ENCODE results near the gene METTL9. TPM values are rescaled to one million over a fixed set of nuclear protein-coding genes. Genes with fewer than 3 reads are reported as not detected.

Gene METTL9
- polyA plus RNA-seq, 1 experiment = 46.3 TPM

DNA sequence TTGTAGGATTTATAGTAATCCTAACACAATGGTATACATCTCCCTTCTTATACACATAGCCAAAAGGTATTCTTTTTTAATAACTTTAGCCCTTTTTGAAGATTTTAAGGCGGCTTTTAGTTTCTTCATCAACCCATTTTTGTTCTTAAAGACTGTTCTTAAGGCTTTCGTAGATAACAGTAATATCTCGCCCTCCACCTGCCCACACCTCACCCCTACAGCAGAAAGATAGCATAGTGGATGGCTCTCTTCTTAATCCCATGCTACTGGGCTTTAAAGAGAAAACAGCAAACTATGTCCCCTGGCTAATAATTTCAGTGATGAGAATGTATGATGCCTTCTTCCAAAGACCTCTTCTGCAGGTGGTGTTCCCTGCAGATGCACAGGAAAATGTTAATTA, 44.4 kb downstream of the METTL9 start:
- ChIA-PET CTCF (interaction anchor here (1.0 to 6.8 kb wide), 3 partner anchors 14 to 65 kb away, joined by 4 to 64 read pairs (median 8); no protein-coding TSS in a partner anchor), POLR2A (no interaction called here)
- TF ChIP-seq, protein P1, sequence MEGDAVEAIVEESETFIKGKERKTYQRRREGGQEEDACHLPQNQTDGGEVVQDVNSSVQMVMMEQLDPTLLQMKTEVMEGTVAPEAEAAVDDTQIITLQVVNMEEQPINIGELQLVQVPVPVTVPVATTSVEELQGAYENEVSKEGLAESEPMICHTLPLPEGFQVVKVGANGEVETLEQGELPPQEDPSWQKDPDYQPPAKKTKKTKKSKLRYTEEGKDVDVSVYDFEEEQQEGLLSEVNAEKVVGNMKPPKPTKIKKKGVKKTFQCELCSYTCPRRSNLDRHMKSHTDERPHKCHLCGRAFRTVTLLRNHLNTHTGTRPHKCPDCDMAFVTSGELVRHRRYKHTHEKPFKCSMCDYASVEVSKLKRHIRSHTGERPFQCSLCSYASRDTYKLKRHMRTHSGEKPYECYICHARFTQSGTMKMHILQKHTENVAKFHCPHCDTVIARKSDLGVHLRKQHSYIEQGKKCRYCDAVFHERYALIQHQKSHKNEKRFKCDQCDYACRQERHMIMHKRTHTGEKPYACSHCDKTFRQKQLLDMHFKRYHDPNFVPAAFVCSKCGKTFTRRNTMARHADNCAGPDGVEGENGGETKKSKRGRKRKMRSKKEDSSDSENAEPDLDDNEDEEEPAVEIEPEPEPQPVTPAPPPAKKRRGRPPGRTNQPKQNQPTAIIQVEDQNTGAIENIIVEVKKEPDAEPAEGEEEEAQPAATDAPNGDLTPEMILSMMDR (IDR thresholded peaks at IDR 0.05; ENCODE audit: insufficient read depth, low read depth, low read length) = no peak
- Histone ChIP-seq H3K4me3 (ENCODE audit: low read depth, low read length) (no peak overlapping the region), H3K36me3 (ENCODE audit: control insufficient read depth, insufficient read depth, low read length) (peaks cover 1% of the 10 kb centered on the region), H3K27me3 (ENCODE audit: control insufficient read depth, insufficient read depth, low read length) (no peaks in the 10 kb centered on the region)
- no peak for DNase-seq (ENCODE audit: low read depth)

DNA sequence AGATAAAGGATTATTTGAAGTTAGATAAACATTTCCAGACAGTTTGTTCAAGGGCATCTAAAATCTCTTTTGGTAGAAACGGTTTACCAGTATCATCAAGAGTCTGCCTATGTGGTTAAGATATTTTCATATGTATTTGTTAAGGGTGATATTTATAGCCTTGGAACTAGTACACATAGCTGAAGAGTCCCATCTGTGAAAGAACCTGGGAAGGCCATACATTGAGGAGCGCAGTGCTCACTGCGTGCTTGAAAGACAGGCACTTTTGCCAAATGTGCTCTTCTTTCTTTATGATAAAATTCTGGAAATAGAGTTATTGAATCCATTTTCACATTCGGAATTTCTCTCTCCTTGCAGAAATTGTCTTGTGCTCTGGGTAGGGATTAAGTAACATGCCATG, 45.3 kb downstream of the METTL9 start:
- CTCF ChIA-PET = interaction anchor here (1.0 to 6.8 kb wide), 4 partner anchors 13 to 64 kb away, joined by 4 to 64 read pairs (median 11); no protein-coding TSS in a partner anchor

DNA sequence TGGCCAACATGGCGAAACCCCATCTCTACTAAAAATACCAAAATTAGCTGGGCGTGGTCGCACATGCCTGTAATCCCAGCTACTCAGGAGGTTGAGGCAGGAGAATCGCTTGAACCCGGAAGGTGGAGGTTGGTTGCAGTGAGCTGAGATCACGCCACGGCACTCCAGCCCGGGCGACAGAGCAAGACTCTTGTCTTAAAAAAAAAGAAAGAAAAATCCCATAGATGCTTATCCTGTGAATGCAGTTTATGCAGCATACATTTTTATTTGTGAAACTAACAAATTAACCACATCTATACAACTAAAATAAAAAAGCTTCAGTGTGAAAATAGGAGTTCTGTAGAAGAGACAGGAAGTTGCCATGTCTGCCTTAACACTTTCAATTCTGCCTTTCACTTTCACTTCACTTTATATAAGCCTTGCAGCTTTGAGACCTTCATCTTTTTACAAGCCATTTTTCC, 45.9 kb downstream of the METTL9 start:
- POLR2A ChIA-PET = no interaction called here
- Histone ChIP-seq H3K36me3 (ENCODE audit: control insufficient read depth, insufficient read depth, low read length) (peaks cover 3% of the 10 kb centered on the region), H3K27me3 (ENCODE audit: control insufficient read depth, insufficient read depth, low read length) (no peaks in the 10 kb centered on the region), H3K4me3 (ENCODE audit: low read depth, low read length) (no peak overlapping the region)
- TF ChIP-seq, protein P1 (IDR thresholded peaks at IDR 0.05; ENCODE audit: insufficient read depth, low read depth, low read length) = no peak
- no peak for DNase-seq (ENCODE audit: low read depth)
- CTCF ChIA-PET = interaction anchor here (0.8 to 2.5 kb wide), 3 partner anchors 12 to 61 kb away, joined by 3 to 15 read pairs (median 14); no protein-coding TSS in a partner anchor

More for the DNA sequence above, 45.3 kb downstream of the METTL9 start:
- DNase-seq (ENCODE audit: low read depth) = no peak
- TF ChIP-seq, protein P1 (IDR thresholded peaks at IDR 0.05; ENCODE audit: insufficient read depth, low read depth, low read length) = no peak
- Histone ChIP-seq H3K4me3 (ENCODE audit: low read depth, low read length) (no peak overlapping the region), H3K27me3 (ENCODE audit: control insufficient read depth, insufficient read depth, low read length) (no peaks in the 10 kb centered on the region), H3K36me3 (ENCODE audit: control insufficient read depth, insufficient read depth, low read length) (peaks cover 3% of the 10 kb centered on the region)
- POLR2A ChIA-PET = no interaction called here

DNA sequence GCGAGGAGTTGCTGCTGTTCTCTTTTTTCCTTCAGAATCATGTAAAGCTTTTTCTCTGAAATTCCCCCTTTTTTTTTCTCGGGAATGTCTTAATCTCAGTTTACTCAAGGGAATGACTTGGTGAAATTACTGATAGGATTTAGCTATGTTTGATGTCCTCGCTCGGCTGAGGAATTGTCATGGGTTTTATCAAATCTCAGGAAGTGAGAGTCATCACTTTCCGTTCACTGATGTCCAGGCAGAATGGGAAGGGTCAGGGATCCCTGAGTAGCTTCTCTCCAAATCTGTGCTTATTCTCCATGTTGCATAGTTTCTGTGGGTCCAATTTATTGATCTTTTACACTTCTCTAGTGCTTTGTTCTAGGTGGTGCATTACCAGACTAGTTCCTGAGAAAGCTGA, 46.7 kb downstream of the METTL9 start:
- Histone ChIP-seq H3K4me3 (ENCODE audit: low read depth, low read length) (no peak overlapping the region), H3K27me3 (ENCODE audit: control insufficient read depth, insufficient read depth, low read length) (no peaks in the 10 kb centered on the region), H3K36me3 (ENCODE audit: control insufficient read depth, insufficient read depth, low read length) (peaks cover 3% of the 10 kb centered on the region)
- no peak for DNase-seq (ENCODE audit: low read depth)
- ChIA-PET POLR2A (no interaction called here), CTCF (interaction anchor here (2.3 to 2.5 kb wide), 2 partner anchors 11 to 62 kb away, joined by 14 to 15 read pairs; no protein-coding TSS in a partner anchor)
- TF ChIP-seq, protein P1 (IDR thresholded peaks at IDR 0.05; ENCODE audit: insufficient read depth, low read depth, low read length) = no peak

DNA sequence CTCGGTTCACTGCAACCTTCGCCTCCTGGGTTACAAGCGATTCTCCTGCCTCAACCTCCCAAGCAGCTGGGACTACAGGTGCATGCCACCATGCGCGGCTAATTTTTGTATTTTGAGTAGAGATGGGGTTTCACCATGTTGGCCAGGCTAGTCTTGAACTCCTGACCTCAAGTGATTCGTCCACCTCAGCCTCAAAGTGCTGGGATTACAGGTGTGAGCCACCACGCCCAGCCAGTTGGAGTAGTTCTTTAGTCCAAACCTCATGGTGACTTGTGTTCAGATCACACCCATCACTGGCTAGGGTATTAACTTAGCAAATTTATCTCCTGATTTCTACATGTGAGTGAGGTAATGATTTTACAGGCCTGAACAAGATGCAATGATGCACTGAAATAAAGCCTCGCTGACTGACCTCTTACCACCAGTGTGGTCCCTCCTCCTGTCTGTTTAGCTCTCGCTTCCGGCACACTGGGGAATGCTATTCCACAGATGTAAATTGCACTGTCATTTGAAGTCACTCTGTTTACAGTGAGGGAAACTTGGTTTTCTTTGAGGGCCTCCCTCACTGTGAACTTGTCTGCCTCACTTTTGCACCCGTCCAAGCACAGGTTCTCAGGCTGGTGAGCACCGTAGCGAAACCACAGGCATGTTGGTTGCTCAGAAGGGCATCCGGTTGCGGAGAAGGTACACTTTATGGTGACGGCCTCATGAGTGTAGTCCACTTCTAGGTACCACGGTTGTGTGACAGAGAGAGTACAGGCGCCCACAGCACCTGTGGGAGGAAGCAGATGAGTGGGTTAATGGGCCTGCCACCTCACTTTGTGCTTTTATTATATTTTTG, 47.6 kb downstream of the METTL9 start:
- H3K36me3 ChIP-seq (ENCODE audit: control insufficient read depth, insufficient read depth, low read length) = peaks cover 3% of the 10 kb centered on the region
- DNase-seq (ENCODE audit: low read depth) = no peak
- TF ChIP-seq, protein P1 (IDR thresholded peaks at IDR 0.05; ENCODE audit: insufficient read depth, low read depth, low read length) = no peak
- H3K4me3 ChIP-seq (ENCODE audit: low read depth, low read length) = no peak overlapping the region
- POLR2A ChIA-PET = no interaction called here
- CTCF ChIA-PET = interaction anchor here (2.3 to 2.5 kb wide), 2 partner anchors 10 to 63 kb away, joined by 14 to 15 read pairs; no protein-coding TSS in a partner anchor
- no peaks in the 10 kb centered on the region for H3K27me3 ChIP-seq (ENCODE audit: control insufficient read depth, insufficient read depth, low read length)
